AML-193 (cell line): ENCODE data around the gene FAM76A.
"Not testable (repeated sequence)": the region's sequence is repeated elsewhere in the genome, so short reads cannot be mapped to it uniquely, and the experiment has no call there.

ENCODE experiments used
- DNase-seq, 2 experiments: peaks; one replicate each; lab custom pipeline; 2025; lab: John Stamatoyannopoulos, UW

Gene FAM76A

GRCh38 chr1:27778056-27778455, 52.3 kb downstream of the FAM76A start:
- DNase-seq: no peak

- no peak for DNase-seq
Observed at GRCh38 chr1:27779122-27779521, 53.4 kb downstream of the FAM76A start.

- DNase-seq: no peak
Observed at GRCh38 chr1:27782950-27783349, 57.2 kb downstream of the FAM76A start.

- no peak for DNase-seq
Observed at GRCh38 chr1:27784700-27785099, 58.9 kb downstream of the FAM76A start.

- no peak for DNase-seq
Observed at GRCh38 chr1:27785781-27786455, 60.2 kb downstream of the FAM76A start.

GRCh38 chr1:27787895-27788294, 62.1 kb downstream of the FAM76A start:
- no peak for DNase-seq

GRCh38 chr1:27789540-27790041, 63.8 kb downstream of the FAM76A start:
- peak; percentile 10 to 33 for DNase-seq

- not testable (repeated sequence) for DNase-seq
Observed at GRCh38 chr1:27790270-27790669, 64.5 kb downstream of the FAM76A start.

GRCh38 chr1:27795601-27796000, 69.8 kb downstream of the FAM76A start:
- no peak for DNase-seq

GRCh38 chr1:27804791-27805190, 79.0 kb downstream of the FAM76A start:
- no peak for DNase-seq

GRCh38 chr1:27806758-27807157, 81.0 kb downstream of the FAM76A start:
- no peak for DNase-seq

GRCh38 chr1:27807385-27807784, 81.6 kb downstream of the FAM76A start:
- no peak for DNase-seq

GRCh38 chr1:27808131-27808530, 82.4 kb downstream of the FAM76A start:
- DNase-seq: not testable (repeated sequence)

GRCh38 chr1:27809883-27810282, 84.1 kb downstream of the FAM76A start:
- DNase-seq: no peak

- DNase-seq: no peak
Observed at GRCh38 chr1:27811741-27812500, 86.2 kb downstream of the FAM76A start.
